MM.1S (cell line): ENCODE data around the gene ARID5A.

Source experiments
- CTCF ChIP-seq: fragments of 300-600 bp; sonication (generic); IDR thresholded peaks from 2 replicates; pipeline ENCODE4 v1.5.1; 2016; ENCODE audit warnings: antibody characterized with exemption, low read length, mixed read lengths
- EZH2 ChIP-seq: fragments of 300-600 bp; sonication (generic); optimal IDR thresholded peaks from 2 replicates; pipeline ENCODE3; 2017; ENCODE audit warnings: low read depth, mild to moderate bottlenecking, antibody characterized with exemption, low read length, mixed read lengths

- TF ChIP-seq CTCF = no peak
- TF ChIP-seq EZH2 = no peak
These were observed 11.2 kb downstream of the ARID5A start for GRCh38 chr2:96547731-96548171.
